ENCODE results near the gene DPY19L3.
A peak's percentile ranks its signal among the peaks of the same experiment; 100 is the strongest.
"Not testable (repeated sequence)": the region's sequence is repeated elsewhere in the genome, so short reads cannot be mapped to it uniquely, and the experiment has no call there.

DPY19L3 gene

GRCh38 chr19:32450217-32450616, 44.6 kb downstream of the DPY19L3 start:
- no peak for DNase-seq

GRCh38 chr19:32453736-32454135, 48.2 kb downstream of the DPY19L3 start:
- DNase-seq = peak; percentile 1

- no peak for DNase-seq
Observed at GRCh38 chr19:32456406-32456805, 50.8 kb downstream of the DPY19L3 start.

GRCh38 chr19:32457571-32458158, 52.1 kb downstream of the DPY19L3 start:
- DNase-seq = no peak

GRCh38 chr19:32458500-32459123, 53.0 kb downstream of the DPY19L3 start:
- no peak for DNase-seq

GRCh38 chr19:32459204-32459865, 53.8 kb downstream of the DPY19L3 start:
- DNase-seq = no peak

- DNase-seq = no peak
Observed at GRCh38 chr19:32460476-32460875, 54.9 kb downstream of the DPY19L3 start.

- DNase-seq = no peak
Observed at GRCh38 chr19:32464279-32464678, 58.7 kb downstream of the DPY19L3 start.

- DNase-seq = no peak
Observed at GRCh38 chr19:32465176-32465575, 59.6 kb downstream of the DPY19L3 start.

- DNase-seq = no peak
Observed at GRCh38 chr19:32469795-32470194, 64.2 kb downstream of the DPY19L3 start.

- no peak for DNase-seq
Observed at GRCh38 chr19:32471095-32471494, 65.5 kb downstream of the DPY19L3 start.

GRCh38 chr19:32471811-32472210, 66.2 kb downstream of the DPY19L3 start:
- DNase-seq = no peak

GRCh38 chr19:32475141-32476031, 69.8 kb downstream of the DPY19L3 start:
- DNase-seq = no peak

GRCh38 chr19:32476032-32476350, 70.4 kb downstream of the DPY19L3 start:
- no peak for DNase-seq

GRCh38 chr19:32480321-32480720, 74.8 kb downstream of the DPY19L3 start:
- no peak for DNase-seq

- DNase-seq = no peak
Observed at GRCh38 chr19:32483574-32483973, 78.0 kb downstream of the DPY19L3 start.

GRCh38 chr19:32489971-32490370, 84.4 kb downstream of the DPY19L3 start:
- no peak for DNase-seq

GRCh38 chr19:32497391-32497790, 91.8 kb downstream of the DPY19L3 start:
- no peak for DNase-seq

GRCh38 chr19:32498648-32499200, 93.2 kb downstream of the DPY19L3 start:
- no peak for DNase-seq

- not testable (repeated sequence) for DNase-seq
Observed at GRCh38 chr19:32512498-32512897, 106.9 kb downstream of the DPY19L3 start.

GRCh38 chr19:32519023-32519422, 113.5 kb downstream of the DPY19L3 start:
- no peak for DNase-seq

- DNase-seq = no peak
Observed at GRCh38 chr19:32522967-32523366, 117.4 kb downstream of the DPY19L3 start.

GRCh38 chr19:32526895-32527294, 121.3 kb downstream of the DPY19L3 start:
- DNase-seq = no peak

Data from inflammatory macrophage treated with lipopolysaccharide for 4 hours (primary cell).